ENCODE measurements around the gene OR1J1.

OR1J1 gene

GRCh38 chr9:122477826-122478225, at the start of gene OR1J1:
Gene OR1J1, minus strand, starts transcription at chr9:122477926. Its CDS starts 0 bp downstream, at chr9:122477926.
- TF ChIP-seq CTCF (IDR thresholded peaks at IDR 0.05; ENCODE audit: control extremely low read depth, extremely low read depth, low read depth, missing control alignments): no peak
- ChIA-PET CTCF (interaction anchor here (1.1 kb wide), 1 partner anchor 14 kb away, joined by 3 read pairs; no protein-coding TSS in a partner anchor), POLR2A (no interaction called here)
- no peak for DNase-seq (ENCODE audit: extremely low spot score)

GRCh38 chr9:122527193-122527592, 49.5 kb upstream of the OR1J1 start, which contains the start of gene OR1N1:
Gene OR1N1, minus strand, starts transcription at chr9:122527293. Its CDS starts 0 bp downstream, at chr9:122527293.
- DNase-seq (ENCODE audit: extremely low spot score): no peak
- ChIA-PET POLR2A (no interaction called here), CTCF (interaction anchor here (0.9 to 4.5 kb wide), 2 partner anchors 23 to 28 kb away, joined by 3 to 23 read pairs; no protein-coding TSS in a partner anchor)
- no peak for TF ChIP-seq CTCF (IDR thresholded peaks at IDR 0.05; ENCODE audit: control extremely low read depth, extremely low read depth, low read depth, missing control alignments)

- DNase-seq (ENCODE audit: extremely low spot score): no peak
- POLR2A ChIA-PET: no interaction called here
- TF ChIP-seq CTCF (IDR thresholded peaks at IDR 0.05; ENCODE audit: control extremely low read depth, extremely low read depth, low read depth, missing control alignments): no peak
- CTCF ChIA-PET: interaction anchor here (0.9 to 4.5 kb wide), 2 partner anchors 22 to 27 kb away, joined by 3 to 23 read pairs; no protein-coding TSS in a partner anchor
Observed at GRCh38 chr9:122526602-122527001, 48.9 kb upstream of the OR1J1 start.

GRCh38 chr9:122519376-122519775, 41.6 kb upstream of the OR1J1 start:
- no peak for DNase-seq (ENCODE audit: extremely low spot score)
- no peak for TF ChIP-seq CTCF (IDR thresholded peaks at IDR 0.05; ENCODE audit: control extremely low read depth, extremely low read depth, low read depth, missing control alignments)
- POLR2A ChIA-PET: no interaction called here
- CTCF ChIA-PET: interaction anchor here (1.0 kb wide), 1 partner anchor 22 kb away, joined by 3 read pairs; no protein-coding TSS in a partner anchor

- CTCF ChIA-PET: interaction anchor here (1.0 to 1.9 kb wide), 2 partner anchors 23 kb away, joined by 3 to 4 read pairs; no protein-coding TSS in a partner anchor
- TF ChIP-seq CTCF (IDR thresholded peaks at IDR 0.05; ENCODE audit: control extremely low read depth, extremely low read depth, low read depth, missing control alignments): no peak
- POLR2A ChIA-PET: no interaction called here
- DNase-seq (ENCODE audit: extremely low spot score): no peak
Observed at GRCh38 chr9:122518841-122519240, 41.1 kb upstream of the OR1J1 start, which contains the start of gene OR1J4. Gene OR1J4, plus strand, starts transcription at chr9:122519141. Its CDS starts 0 bp downstream, at chr9:122519141.

GRCh38 chr9:122518226-122518625, 40.5 kb upstream of the OR1J1 start:
- no peak for TF ChIP-seq CTCF (IDR thresholded peaks at IDR 0.05; ENCODE audit: control extremely low read depth, extremely low read depth, low read depth, missing control alignments)
- ChIA-PET POLR2A (no interaction called here), CTCF (interaction anchor here (1.9 kb wide), 1 partner anchor 23 kb away, joined by 4 read pairs; no protein-coding TSS in a partner anchor)
- no peak for DNase-seq (ENCODE audit: extremely low spot score)

All from GM10248 (cell line).